Fibroblast of lung (primary cell): ENCODE results near the gene TBCA. TPM values are rescaled to one million over a fixed set of nuclear protein-coding genes. Genes with fewer than 3 reads are reported as not detected.

Source experiments
- DNase-seq, 2 donors: peaks; one replicate each; pipeline versions ENCODE4 v3.0.0 to v3.0.0-alpha.2; 2010; ENCODE audit warnings: low read depth in 2 of 2
- H2AFZ ChIP-seq: 2 replicates; pipeline ENCODE4 v1.5.1; 2012; ENCODE audit warnings: low read length, control low read depth, inconsistent platforms
- H3K27ac ChIP-seq: 2 replicates; pipeline ENCODE4 v1.5.1; 2011; ENCODE audit warnings: low read length, control low read depth; ENCODE audit not compliant: insufficient read depth
- H3K27me3 ChIP-seq: 2 replicates; pipeline ENCODE4 v1.5.1; 2011; ENCODE audit warnings: mild to moderate bottlenecking, low read length; ENCODE audit not compliant: control insufficient read depth, insufficient read depth
- H3K36me3 ChIP-seq: 2 replicates; pipeline ENCODE4 v1.5.1; 2011; ENCODE audit warnings: low read length; ENCODE audit not compliant: control insufficient read depth, insufficient read depth
- H3K4me1 ChIP-seq: 2 replicates; pipeline ENCODE4 v1.5.1; 2011; ENCODE audit warnings: low read length; ENCODE audit not compliant: control insufficient read depth, insufficient read depth; ENCODE audit errors: extremely low read depth
- H3K4me2 ChIP-seq: 2 replicates; pipeline ENCODE4 v1.5.1; 2011; ENCODE audit warnings: low read length, control low read depth; ENCODE audit not compliant: insufficient read depth; ENCODE audit errors: extremely low read depth
- H3K4me3 ChIP-seq, 4 experiments: fragments of 200-600 bp in 1 of 4; sonication (generic) in 1 of 4; replicated peaks in 1 of 4; 2 replicates each; pipeline ENCODE4 v1.5.1; 2011 to 2016; ENCODE audit warnings: low read length in 4 of 4, low read depth in 3 of 4, mild to moderate bottlenecking in 3 of 4, control low read depth in 2 of 4, inconsistent platforms in 1 of 4, mixed read lengths in 1 of 4; ENCODE audit not compliant: insufficient read depth in 1 of 4; ENCODE audit errors: control extremely low read depth in 1 of 4
- H3K79me2 ChIP-seq: 2 replicates; pipeline ENCODE4 v1.5.1; 2012; ENCODE audit warnings: mild to moderate bottlenecking, low read length, inconsistent platforms; ENCODE audit not compliant: control insufficient read depth, insufficient read depth
- H3K9ac ChIP-seq: 2 replicates; pipeline ENCODE4 v1.5.1; 2011; ENCODE audit warnings: mild to moderate bottlenecking, low read length, control low read depth; ENCODE audit not compliant: insufficient read depth
- H3K9me3 ChIP-seq: 2 replicates; pipeline ENCODE4 v1.5.1; 2012; ENCODE audit warnings: low read depth, low read length; ENCODE audit not compliant: control insufficient read depth, insufficient read depth
- H4K20me1 ChIP-seq: 2 replicates; pipeline ENCODE4 v1.5.1; 2011; ENCODE audit warnings: low read length; ENCODE audit not compliant: control insufficient read depth, insufficient read depth; ENCODE audit errors: extremely low read depth
- EZH2 ChIP-seq: IDR thresholded peaks from 2 replicates; pipeline ENCODE4 v1.5.1; 2012; ENCODE audit warnings: low read length, control low read depth, mild to moderate bottlenecking; ENCODE audit errors: missing control alignments
- polyA plus RNA-seq, 2 donors: library from polyadenylated mRNA; depleted of rRNA in 1 of 2; stranded (reverse) in 1 of 2; unstranded in 1 of 2; fragments of >200 nt; gene quantifications; 2 replicates each; pipeline ENCODE4 v1.2.1, GENCODE V29; 2011 to 2012; ENCODE audit warnings: missing spikeins in 1 of 2
- total RNA-seq: library from RNA; depleted of rRNA; stranded (reverse); fragments of >200 nt; gene quantifications from 2 replicates; pipeline ENCODE4 v1.2.1, GENCODE V29; 2014
- TF ChIP-seq, protein P1 (sequence below), 2 donors: IDR thresholded peaks in 1 of 2; conservative IDR thresholded peaks in 1 of 2; 1 replicate in 1 of 2; 2 replicates in 1 of 2; pipeline ENCODE4 v1.5.1; 2011 to 2012; ENCODE audit warnings: low read length in 2 of 2, control low read depth in 1 of 2, inconsistent platforms in 1 of 2, low read depth in 1 of 2, mild to moderate bottlenecking in 1 of 2

Gene TBCA
- total and polyA plus RNA-seq, 2 donors (not counting 1 experiment from before 2014, with no cell fraction given), result 125 to 238 TPM

DNA sequence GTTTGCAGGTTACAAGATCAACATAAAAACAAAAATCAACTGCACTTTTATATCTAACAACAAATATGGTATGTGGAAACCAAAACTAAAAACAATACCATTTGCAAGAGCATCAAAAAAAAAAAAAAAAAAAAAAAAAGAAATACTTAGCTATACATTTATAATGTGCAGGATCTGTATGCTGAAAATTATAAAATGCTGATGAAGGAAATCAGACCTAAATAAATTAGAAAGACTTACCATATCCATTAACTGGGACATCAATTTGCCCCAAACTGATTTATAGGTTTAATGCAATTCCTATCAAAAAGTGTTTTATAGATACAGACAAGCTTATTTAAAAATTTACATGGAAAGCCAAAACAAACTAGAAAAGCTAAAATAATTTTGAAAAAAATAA, 77.2 kb downstream of the TBCA start:
- H2AFZ ChIP-seq, result no peak overlapping the region
- no peaks in the 10 kb centered on the region for H3K36me3 ChIP-seq
- no peak overlapping the region for H3K4me3 ChIP-seq
- H3K79me2 ChIP-seq, result peaks cover 2% of the 10 kb centered on the region
- H4K20me1 ChIP-seq, result no peaks in the 10 kb centered on the region
- no peak for DNase-seq
- H3K27me3 ChIP-seq, result no peaks in the 10 kb centered on the region
- TF ChIP-seq, protein P1, sequence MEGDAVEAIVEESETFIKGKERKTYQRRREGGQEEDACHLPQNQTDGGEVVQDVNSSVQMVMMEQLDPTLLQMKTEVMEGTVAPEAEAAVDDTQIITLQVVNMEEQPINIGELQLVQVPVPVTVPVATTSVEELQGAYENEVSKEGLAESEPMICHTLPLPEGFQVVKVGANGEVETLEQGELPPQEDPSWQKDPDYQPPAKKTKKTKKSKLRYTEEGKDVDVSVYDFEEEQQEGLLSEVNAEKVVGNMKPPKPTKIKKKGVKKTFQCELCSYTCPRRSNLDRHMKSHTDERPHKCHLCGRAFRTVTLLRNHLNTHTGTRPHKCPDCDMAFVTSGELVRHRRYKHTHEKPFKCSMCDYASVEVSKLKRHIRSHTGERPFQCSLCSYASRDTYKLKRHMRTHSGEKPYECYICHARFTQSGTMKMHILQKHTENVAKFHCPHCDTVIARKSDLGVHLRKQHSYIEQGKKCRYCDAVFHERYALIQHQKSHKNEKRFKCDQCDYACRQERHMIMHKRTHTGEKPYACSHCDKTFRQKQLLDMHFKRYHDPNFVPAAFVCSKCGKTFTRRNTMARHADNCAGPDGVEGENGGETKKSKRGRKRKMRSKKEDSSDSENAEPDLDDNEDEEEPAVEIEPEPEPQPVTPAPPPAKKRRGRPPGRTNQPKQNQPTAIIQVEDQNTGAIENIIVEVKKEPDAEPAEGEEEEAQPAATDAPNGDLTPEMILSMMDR (conservative IDR thresholded peaks at IDR 0.05 in 1 of 2, IDR thresholded peaks at IDR 0.05 in 1 of 2; ENCODE audit: low read depth in 1 of 2, low read length in 2 of 2), result no peak
- no peaks in the 10 kb centered on the region for H3K4me1 ChIP-seq
- H3K9me3 ChIP-seq, result no peaks in the 10 kb centered on the region
- H3K27ac ChIP-seq, result no peak overlapping the region
- H3K9ac ChIP-seq, result no peak overlapping the region
- no peak overlapping the region for H3K4me2 ChIP-seq

DNA sequence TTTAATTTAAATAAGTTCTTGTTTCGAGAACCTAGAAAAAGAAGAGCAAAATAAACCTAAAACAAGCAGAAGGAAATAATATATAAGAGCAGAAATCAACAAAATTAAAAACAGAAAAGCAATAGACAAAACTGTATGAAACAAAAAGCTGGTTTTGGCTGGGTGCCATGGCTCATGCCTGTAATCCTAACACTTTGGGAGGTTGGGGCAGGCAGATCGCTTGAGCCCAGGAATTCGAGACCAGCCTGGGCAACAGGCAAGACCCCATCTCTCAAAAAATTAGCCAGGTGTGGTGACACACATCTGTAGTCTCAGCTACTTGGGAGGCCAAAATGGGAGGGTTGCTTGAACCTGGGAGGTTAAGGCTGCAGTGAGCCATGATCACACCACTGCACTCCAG, 78.4 kb downstream of the TBCA start:
- Histone ChIP-seq H3K27me3 (no peaks in the 10 kb centered on the region), H3K4me2 (no peak overlapping the region), H3K9ac (no peak overlapping the region), H3K27ac (no peak overlapping the region), H4K20me1 (no peaks in the 10 kb centered on the region), H3K36me3 (no peaks in the 10 kb centered on the region), H3K4me1 (no peaks in the 10 kb centered on the region), H3K4me3 (no peak overlapping the region), H2AFZ (no peak overlapping the region), H3K79me2 (peaks cover 2% of the 10 kb centered on the region), H3K9me3 (no peaks in the 10 kb centered on the region)
- TF ChIP-seq, protein P1 (conservative IDR thresholded peaks at IDR 0.05 in 1 of 2, IDR thresholded peaks at IDR 0.05 in 1 of 2; ENCODE audit: low read depth in 1 of 2, low read length in 2 of 2), result no peak
- no peak for TF ChIP-seq EZH2
- no peak for DNase-seq

DNA sequence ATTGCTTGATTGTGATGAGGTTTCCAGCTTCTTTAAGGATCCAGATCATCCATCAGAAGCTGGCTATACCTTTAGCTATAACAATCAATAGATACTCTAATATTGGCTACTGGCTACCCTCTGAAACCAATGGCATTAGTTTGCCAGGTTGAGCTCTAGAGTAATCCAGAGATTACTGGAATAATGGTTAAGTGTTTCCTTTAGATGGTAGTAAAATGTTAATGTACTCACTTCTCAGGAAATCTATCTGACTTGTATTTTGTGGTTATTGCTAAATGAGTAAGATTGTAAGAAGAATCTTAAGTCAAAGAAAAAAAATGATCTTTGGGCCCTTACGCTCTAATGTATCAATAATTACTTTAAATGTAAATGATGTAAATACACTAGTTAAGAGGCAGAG, 80.0 kb downstream of the TBCA start:
- TF ChIP-seq, protein P1 (conservative IDR thresholded peaks at IDR 0.05 in 1 of 2, IDR thresholded peaks at IDR 0.05 in 1 of 2; ENCODE audit: low read depth in 1 of 2, low read length in 2 of 2), result no peak
- no peak for TF ChIP-seq EZH2
- H2AFZ ChIP-seq, result no peak overlapping the region
- H3K4me1 ChIP-seq, result no peaks in the 10 kb centered on the region
- H3K27ac ChIP-seq, result no peak overlapping the region
- H3K4me2 ChIP-seq, result no peak overlapping the region
- no peak overlapping the region for H3K4me3 ChIP-seq
- H3K9ac ChIP-seq, result no peak overlapping the region
- DNase-seq, result no peak
- H3K36me3 ChIP-seq, result no peaks in the 10 kb centered on the region
- no peaks in the 10 kb centered on the region for H4K20me1 ChIP-seq
- peaks cover 2% of the 10 kb centered on the region for H3K79me2 ChIP-seq
- H3K27me3 ChIP-seq, result no peaks in the 10 kb centered on the region
- no peaks in the 10 kb centered on the region for H3K9me3 ChIP-seq
